ENCODE results near the gene ELANE. TPM values are rescaled to one million over a fixed set of nuclear protein-coding genes. Genes with fewer than 3 reads are reported as not detected.

The ELANE gene
- total RNA-seq, 1 donor from 2014 or later = not detected

DNA sequence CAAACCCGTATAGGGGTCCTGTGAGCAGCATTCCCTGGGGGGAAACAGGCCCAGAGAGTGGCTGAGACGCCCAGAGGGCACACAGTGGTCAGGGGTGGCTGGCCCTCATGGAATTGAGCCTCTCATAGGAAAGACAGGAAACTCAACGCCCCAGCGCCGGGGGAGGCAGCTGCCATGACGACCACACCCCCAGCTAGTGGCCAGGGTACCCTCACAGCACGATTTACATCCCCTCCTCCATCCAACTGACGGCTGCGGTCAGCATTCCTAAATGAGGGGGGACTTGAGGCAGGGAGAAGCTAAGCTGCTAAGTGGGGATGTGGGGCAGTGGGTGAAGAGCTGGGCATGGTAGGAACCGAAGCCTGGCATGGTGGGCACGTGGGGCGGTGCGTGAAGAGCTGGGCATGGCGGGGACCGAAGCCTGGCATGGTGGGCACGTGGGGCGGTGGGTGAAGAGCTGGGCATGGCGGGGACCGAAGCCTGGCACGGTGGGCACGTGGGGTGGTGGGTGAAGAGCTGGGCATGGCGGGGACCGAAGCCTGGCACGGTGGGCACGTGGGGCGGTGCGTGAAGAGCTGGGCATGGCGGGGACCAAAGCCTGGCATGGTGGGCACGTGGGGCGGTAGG, 30.9 kb downstream of the ELANE start:
- H3K27ac Mint-ChIP-seq (ENCODE audit: unreplicated experiment) = no peak overlapping the region
- DNase-seq (ENCODE audit: low spot score) = no peak
- H3K4me1 Mint-ChIP-seq (ENCODE audit: unreplicated experiment) = no peaks in the 10 kb centered on the region
- no peaks in the 10 kb centered on the region for H3K9me3 Mint-ChIP-seq (ENCODE audit: unreplicated experiment)
- peaks cover 14% of the 10 kb centered on the region for H3K27me3 Mint-ChIP-seq (ENCODE audit: unreplicated experiment)
- H3K4me3 Mint-ChIP-seq (ENCODE audit: unreplicated experiment) = no peak overlapping the region
- peaks cover 24% of the 10 kb centered on the region for H3K36me3 Mint-ChIP-seq (ENCODE audit: low read depth, unreplicated experiment)
- TF ChIP-seq, protein P1, sequence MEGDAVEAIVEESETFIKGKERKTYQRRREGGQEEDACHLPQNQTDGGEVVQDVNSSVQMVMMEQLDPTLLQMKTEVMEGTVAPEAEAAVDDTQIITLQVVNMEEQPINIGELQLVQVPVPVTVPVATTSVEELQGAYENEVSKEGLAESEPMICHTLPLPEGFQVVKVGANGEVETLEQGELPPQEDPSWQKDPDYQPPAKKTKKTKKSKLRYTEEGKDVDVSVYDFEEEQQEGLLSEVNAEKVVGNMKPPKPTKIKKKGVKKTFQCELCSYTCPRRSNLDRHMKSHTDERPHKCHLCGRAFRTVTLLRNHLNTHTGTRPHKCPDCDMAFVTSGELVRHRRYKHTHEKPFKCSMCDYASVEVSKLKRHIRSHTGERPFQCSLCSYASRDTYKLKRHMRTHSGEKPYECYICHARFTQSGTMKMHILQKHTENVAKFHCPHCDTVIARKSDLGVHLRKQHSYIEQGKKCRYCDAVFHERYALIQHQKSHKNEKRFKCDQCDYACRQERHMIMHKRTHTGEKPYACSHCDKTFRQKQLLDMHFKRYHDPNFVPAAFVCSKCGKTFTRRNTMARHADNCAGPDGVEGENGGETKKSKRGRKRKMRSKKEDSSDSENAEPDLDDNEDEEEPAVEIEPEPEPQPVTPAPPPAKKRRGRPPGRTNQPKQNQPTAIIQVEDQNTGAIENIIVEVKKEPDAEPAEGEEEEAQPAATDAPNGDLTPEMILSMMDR (IDR thresholded peaks at IDR 0.05; ENCODE audit: unreplicated experiment) = no peak

DNA sequence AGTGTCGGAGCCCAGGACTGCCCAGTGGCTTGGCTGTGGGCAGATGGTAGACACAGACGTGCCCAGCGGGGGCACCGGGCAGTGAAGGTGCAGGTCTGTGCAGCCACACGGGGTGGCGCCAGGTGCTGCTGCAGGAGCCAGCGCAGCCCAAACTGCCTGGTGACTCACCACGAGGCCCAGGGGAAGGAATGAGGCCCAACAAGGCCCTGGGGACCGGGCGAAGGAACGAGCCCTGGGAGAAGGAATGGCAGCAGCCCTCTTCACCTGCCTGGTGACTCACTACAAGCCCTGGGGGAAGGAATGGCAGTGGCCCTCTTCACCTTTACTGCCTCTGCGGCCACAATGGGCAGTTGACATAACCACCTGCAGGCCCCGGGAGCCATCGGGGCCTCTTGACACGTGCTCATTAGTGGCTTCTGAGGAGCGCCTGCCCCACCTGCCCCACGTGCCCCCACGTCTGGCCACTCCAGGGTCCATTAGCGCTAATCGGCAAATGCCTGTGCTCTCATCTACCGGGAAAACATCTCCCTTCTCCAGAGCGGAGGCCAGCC, 31.6 kb downstream of the ELANE start:
- Mint-ChIP-seq H3K36me3 (ENCODE audit: low read depth, unreplicated experiment) (peaks cover 24% of the 10 kb centered on the region), H3K27ac (ENCODE audit: unreplicated experiment) (no peak overlapping the region), H3K4me3 (ENCODE audit: unreplicated experiment) (no peak overlapping the region), H3K4me1 (ENCODE audit: unreplicated experiment) (no peaks in the 10 kb centered on the region), H3K27me3 (ENCODE audit: unreplicated experiment) (peaks cover 14% of the 10 kb centered on the region), H3K9me3 (ENCODE audit: unreplicated experiment) (no peaks in the 10 kb centered on the region)
- no peak for DNase-seq (ENCODE audit: low spot score)
- TF ChIP-seq, protein P1 (IDR thresholded peaks at IDR 0.05; ENCODE audit: unreplicated experiment) = no peak

DNA sequence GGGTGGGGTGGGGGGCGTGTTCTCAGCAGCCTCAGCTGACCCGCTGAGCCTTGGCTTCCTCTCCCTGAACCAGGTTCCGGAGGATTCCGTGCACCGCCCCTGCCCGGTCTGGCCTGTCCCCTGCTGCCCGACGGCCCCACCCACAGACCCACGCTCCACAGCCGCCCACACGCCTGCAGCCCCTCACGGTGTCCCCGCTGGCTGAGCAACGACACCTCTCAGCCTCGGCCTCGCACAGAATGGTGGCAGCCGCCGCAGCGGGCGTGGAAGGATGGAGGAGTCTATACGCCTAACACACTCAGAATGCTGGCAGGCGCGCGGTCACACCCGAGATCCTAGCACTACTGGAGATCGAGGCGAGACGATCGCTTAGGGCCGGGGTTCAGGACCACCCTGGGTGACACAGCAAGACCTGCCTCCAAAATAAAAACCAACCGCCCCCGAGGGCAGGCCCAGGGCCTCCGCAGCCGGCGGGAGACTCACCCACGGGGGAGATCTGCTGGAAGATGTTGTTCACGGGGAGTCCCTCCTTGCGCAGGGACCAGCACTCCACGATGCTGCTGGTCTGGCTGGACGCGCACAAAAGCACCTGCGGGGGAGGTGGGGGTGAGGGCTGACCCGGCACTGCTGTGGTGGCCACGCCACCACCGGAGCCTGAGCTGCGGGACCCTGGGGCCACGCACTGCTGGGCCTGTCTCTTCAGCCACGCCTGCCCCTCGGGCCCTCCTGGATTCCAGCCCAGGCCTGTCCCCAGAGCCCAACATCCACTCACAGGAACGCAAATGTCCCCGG, 32.5 kb downstream of the ELANE start:
- no peak for DNase-seq (ENCODE audit: low spot score)
- Mint-ChIP-seq H3K9me3 (ENCODE audit: unreplicated experiment) (no peaks in the 10 kb centered on the region), H3K36me3 (ENCODE audit: low read depth, unreplicated experiment) (peaks cover 17% of the 10 kb centered on the region), H3K4me1 (ENCODE audit: unreplicated experiment) (no peaks in the 10 kb centered on the region), H3K4me3 (ENCODE audit: unreplicated experiment) (no peak overlapping the region), H3K27ac (ENCODE audit: unreplicated experiment) (no peak overlapping the region), H3K27me3 (ENCODE audit: unreplicated experiment) (peaks cover 8% of the 10 kb centered on the region)
- TF ChIP-seq, protein P1 (IDR thresholded peaks at IDR 0.05; ENCODE audit: unreplicated experiment) = no peak

DNA sequence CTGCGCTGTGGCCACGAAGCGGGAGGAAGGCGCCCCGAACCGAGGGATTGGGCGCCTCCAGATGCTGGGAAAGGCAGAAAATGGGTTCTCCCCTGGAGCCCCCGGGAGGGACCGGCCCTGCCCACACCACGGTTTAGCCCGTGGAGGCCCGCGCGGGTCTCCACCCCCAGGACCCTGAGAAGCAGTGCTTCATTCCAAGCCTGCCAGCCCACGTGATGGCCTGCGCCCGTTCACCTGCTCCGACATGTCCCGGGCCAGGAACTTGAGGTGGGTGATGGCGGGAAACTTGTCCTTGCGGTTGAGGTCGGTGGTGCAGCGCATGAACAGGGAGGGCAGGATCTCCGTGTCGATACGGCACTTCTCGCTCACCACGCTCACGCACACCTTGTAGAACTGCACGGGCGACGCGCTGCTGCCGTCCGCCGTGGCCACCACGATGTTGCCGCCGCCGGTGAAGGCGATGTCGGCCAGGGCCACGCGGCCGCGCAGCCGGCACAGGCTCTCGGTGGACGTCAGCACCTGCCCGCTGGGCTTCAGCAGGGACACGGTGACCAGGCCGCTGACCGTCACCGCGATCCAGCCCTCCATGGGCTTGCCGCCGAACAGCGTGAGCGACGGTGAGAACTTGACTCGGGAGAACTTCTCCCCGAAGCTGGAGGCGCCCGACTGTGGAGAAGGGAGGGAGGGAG, 33.6 kb downstream of the ELANE start:
- peaks cover 17% of the 10 kb centered on the region for H3K36me3 Mint-ChIP-seq (ENCODE audit: low read depth, unreplicated experiment)
- TF ChIP-seq, protein P1 (IDR thresholded peaks at IDR 0.05; ENCODE audit: unreplicated experiment) = no peak
- H3K27me3 Mint-ChIP-seq (ENCODE audit: unreplicated experiment) = peaks cover 6% of the 10 kb centered on the region
- no peak for DNase-seq (ENCODE audit: low spot score)
- no peaks in the 10 kb centered on the region for H3K4me1 Mint-ChIP-seq (ENCODE audit: unreplicated experiment)
- no peaks in the 10 kb centered on the region for H3K9me3 Mint-ChIP-seq (ENCODE audit: unreplicated experiment)
- no peak overlapping the region for H3K27ac Mint-ChIP-seq (ENCODE audit: unreplicated experiment)
- no peak overlapping the region for H3K4me3 Mint-ChIP-seq (ENCODE audit: unreplicated experiment)
